GM10847 (cell line): ENCODE measurements around the gene ITGB7.

Experiments used
- POLR2A ChIP-seq: IDR thresholded peaks from 2 replicates; pipeline ENCODE4 v1.6.1; 2011; ENCODE audit not compliant: insufficient read length; ENCODE audit errors: extremely low read depth

Gene ITGB7

DNA sequence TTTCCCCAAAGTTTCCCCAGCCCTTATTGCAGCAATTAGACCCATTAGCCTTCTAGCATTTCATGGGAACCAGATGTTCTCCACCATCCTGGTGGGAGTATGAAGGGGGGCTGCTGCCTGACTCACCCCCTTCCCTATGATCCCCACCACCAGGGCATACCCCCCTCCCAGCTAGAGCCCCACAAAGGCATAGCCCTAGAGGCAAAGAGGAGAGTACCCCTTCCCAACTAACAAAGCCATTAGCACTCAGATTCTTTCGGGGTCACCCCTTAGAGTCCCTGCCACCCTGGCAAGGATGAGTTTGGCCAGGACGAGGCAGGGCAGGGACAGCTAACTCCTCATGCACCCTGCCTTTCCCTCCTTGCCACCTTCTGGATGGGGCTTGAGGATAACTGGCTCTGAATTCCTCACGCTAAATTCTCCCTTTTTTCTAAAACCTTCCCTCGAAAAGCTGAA, 15.8 kb upstream of the ITGB7 start:
- TF ChIP-seq POLR2A: no peak

GRCh38 chr12:53222170-53222721, 15.2 kb upstream of the ITGB7 start:
- no peak for TF ChIP-seq POLR2A

GRCh38 chr12:53221203-53222080, 14.4 kb upstream of the ITGB7 start:
- peak; percentile 40 for TF ChIP-seq POLR2A

DNA sequence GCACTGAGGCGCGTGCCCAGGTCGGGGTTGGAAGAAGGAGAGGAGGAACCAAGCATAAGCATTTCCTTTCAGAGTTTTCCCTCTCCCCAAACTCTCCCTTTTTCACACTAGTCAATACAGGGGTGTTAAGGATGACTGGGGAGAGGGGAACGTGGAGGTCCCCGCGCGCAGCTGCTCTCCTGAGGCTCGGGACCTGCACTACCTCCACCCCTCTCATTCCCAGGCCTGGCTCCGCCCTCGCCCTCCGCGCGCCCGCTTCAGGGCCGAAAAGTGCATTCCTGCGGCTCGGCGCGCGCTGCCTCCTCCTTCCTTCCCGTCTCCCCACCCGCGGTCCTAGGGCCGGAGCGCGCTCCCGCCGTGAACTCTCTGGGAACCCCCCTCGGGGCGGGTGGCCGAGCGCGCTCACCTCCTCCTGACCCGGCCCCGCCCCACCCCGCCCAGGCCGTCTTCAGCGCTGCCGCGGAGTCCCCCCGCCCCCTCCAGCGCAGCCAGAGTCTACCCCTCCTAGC, 13.7 kb upstream of the ITGB7 start:
- TF ChIP-seq POLR2A: no peak

- TF ChIP-seq POLR2A: no peak
Measured at GRCh38 chr12:53219956-53220693, 13.1 kb upstream of the ITGB7 start.

DNA sequence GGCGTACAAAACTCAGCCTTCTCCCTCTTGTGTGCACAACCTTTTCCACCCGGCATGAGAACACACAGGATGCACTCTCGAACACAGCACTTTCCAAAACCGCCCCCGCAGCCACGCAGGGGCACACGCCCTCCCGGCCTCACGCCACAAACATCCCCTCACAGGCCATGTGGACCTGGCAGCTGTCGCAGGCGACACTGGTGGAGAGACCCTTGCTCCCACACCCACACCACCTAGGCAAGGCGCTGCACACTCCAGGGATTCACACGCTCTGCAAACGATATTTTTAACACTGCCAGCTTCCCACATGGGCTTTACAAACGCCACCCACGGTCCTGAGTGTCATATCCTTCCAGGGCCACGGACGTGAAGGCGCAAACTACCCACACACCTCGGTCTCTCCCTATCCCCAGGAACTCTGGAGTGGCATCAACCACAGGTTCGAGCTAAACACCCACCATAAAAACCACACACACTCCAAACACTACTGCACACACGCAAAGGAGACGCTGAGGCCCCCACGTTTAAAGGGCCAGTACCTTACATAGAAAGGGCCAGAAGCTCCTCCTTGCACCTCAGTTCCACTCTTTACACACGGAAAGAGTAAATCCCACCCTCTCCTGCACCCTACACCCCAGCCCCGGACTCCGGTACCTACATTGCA, 12.4 kb upstream of the ITGB7 start:
- TF ChIP-seq POLR2A: no peak

- TF ChIP-seq POLR2A: no peak
Measured at GRCh38 chr12:53218551-53219291, 11.7 kb upstream of the ITGB7 start.

DNA sequence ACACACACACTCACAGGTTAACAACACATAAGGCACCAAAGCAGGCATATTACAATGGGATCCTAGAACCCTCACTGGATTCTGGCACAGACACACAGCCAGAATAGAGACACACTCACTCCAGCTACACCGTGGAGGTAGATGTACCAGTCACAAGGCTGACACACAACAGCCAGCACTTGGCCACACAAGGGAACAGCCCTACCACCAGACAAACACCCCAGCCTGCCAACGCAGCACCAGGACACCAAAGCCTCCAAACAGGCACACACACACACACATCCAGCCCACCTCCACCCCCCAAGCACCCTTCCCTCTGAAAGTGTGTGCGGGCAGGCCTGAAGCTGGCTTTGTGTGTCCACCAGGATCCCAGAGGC, 10.9 kb upstream of the ITGB7 start:
- TF ChIP-seq POLR2A: no peak

DNA sequence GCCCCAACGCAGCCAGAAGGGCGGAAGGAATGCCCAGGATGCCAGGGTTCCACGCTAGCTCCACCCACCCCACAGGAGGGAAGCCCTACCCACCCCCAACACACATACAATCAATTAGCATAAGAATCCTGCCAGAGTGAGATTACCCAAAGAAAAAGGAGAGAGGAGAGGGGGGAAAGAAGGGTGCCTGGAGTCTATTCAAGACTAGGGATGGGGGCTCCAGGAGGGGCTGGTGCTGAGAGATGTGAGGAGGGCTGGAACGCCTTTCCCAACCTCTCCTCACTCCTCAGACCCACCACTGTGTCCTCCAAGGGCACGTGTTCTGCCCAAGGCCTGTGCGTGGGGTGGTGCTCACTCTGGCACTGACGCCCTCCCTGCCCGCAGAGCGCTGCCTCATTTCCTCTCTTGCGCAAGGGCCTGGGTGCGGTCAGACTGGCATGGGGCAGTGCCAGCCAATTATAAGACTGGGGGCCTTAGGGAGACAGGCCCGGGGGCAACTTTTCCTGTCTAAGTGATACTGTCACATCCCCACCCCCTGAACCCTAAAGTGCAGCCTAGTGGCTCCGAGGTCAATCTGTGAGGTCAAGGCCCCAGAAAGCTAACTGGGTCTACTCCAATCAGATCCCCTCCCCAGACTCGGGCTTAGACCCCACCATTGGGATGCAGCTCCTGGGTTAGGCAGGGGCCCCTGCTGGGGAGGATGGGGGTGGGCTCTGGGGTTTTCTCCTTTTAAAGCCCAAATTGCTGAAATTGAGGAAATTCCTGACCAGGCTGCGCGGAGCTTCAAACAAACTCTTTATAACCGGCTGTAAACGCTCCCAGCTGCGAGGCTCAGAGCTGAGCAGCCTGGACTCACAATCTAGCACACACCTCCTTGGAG, 10.2 kb upstream of the ITGB7 start:
- TF ChIP-seq POLR2A: no peak

DNA sequence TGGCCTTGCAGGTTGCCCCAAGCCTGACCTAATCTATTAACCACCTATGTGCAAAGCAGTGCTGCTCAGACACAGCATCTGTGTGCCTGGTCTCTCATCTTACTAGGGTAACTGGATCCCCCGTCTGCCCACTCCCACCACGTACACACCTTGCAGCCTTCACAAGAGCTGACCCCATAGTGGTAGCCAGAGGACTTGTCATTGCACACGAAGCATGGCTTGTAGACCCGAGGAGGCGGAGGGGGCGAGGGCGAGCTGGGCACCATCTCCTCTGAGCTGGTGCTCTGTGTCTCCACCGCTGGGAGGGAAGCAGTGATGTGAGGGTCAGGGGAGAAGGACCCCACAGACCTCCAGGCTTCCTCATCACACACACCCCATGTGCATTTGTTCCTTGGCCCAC, 8.4 kb upstream of the ITGB7 start:
- TF ChIP-seq POLR2A: no peak

DNA sequence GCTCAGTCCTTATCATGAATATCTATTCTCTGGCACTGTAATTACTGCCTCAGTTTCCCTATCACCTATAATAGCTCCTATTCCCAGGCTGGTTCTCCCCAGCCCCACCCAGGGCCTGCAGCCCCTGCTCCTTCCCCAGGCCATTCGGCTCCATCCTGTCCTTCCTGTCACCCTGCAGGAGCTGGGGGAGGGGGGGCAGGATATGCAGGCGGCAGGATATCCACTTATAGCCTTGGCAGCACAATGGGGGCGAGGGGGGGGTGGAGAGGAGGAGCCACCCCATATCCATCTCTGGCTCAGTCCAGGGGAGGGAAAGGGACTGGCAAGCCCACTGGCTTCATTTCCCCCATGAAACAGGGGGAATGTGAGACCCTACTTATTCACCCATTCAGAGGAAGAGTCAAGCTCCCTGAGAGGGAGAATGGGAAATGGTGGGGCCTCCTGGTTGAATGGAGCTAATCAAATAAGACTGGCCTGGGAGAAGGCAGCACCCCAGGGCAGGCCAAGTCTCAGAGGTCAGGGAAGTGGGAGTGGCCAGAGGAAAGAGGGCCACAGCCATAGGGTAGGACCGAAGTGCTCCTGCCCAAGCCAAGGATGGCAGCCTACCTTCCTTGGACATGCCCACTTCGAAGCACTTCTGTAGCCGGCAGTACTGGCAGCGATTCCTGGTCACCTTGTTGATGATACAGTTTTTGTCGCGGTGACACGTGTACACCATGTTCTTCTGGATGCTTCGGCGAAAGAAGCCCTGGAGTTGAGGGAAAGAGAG, 7.8 kb upstream of the ITGB7 start:
- TF ChIP-seq POLR2A: no peak

DNA sequence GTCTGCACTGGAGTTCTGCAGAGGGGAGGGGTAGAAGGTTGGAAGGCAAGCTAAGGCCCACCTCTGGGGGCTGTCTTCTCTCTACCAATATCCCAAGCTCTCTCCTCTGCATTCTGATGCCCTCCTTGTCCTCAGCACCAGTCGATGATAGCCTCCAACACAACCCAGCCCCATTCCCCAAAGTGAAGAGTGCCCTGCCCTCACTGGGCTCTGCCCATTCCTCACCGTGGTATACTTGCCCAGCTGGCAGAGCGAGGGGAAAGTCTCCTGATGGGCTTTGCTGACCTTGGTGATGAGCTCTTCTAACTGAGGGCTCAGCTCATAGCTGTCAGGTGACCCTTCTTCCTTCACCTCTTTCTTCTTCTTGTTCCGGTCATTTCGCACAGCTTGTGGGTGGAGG, 7.2 kb upstream of the ITGB7 start:
- TF ChIP-seq POLR2A: no peak

DNA sequence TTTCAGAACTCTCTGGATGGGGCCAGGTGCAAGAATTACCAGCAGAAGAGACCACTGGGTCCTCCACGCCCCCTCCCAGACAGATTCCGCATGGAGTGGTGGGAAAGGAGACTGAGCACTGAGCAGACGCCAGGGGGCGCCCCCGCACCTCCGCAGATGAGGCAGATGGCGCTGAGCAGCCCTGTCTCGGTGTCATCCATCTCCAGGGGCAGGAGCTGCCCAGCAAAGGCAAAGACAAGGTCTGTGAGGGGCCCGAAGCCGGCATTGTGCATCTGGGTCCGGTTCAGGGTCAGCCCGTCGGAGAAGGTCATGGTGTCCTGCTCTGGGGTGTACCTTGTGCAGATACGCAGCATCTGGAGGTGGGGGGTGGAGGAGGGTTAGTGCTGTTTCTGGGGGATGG, 6.3 kb upstream of the ITGB7 start:
- no peak for TF ChIP-seq POLR2A

DNA sequence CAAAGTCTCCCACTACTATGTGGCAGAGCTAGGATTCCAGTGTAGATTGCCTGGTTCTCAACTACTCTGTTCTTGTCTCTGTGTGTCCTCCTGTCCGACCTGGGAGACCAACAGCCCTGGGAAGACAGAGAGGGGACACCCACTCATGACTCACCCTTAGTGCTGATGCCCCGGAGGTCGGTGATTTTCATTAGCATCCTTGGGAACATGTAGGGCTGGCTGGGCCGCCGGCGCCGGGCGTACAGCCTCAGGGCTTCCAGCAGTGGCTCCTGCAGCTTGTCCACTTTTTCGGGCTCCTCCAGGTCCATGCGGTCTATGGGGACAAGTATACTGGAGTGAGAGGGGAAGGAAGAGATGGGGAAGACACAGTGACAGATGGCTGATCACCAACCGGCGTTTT, 5.9 kb upstream of the ITGB7 start:
- no peak for TF ChIP-seq POLR2A
